Measurements from ENCODE around the gene GLIS2.
A peak's percentile ranks its signal among the peaks of the same experiment; 100 is the strongest.

Gene GLIS2

GRCh38 chr16:4350787-4351659 lies 35.2 kb downstream of the GLIS2 start, which contains the start of gene PAM16:
PAM16 (minus strand) TSS chr16:4351321; CDS start chr16:4351234, 87 bp downstream.
- DNase-seq (ENCODE audit: insufficient read length, low spot score) (peak; percentile 91), FAIRE-seq (no peak)
- TF ChIP-seq, protein P1, sequence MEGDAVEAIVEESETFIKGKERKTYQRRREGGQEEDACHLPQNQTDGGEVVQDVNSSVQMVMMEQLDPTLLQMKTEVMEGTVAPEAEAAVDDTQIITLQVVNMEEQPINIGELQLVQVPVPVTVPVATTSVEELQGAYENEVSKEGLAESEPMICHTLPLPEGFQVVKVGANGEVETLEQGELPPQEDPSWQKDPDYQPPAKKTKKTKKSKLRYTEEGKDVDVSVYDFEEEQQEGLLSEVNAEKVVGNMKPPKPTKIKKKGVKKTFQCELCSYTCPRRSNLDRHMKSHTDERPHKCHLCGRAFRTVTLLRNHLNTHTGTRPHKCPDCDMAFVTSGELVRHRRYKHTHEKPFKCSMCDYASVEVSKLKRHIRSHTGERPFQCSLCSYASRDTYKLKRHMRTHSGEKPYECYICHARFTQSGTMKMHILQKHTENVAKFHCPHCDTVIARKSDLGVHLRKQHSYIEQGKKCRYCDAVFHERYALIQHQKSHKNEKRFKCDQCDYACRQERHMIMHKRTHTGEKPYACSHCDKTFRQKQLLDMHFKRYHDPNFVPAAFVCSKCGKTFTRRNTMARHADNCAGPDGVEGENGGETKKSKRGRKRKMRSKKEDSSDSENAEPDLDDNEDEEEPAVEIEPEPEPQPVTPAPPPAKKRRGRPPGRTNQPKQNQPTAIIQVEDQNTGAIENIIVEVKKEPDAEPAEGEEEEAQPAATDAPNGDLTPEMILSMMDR (IDR thresholded peaks at IDR 0.05; ENCODE audit: insufficient read depth, missing control alignments), result no peak

DNA sequence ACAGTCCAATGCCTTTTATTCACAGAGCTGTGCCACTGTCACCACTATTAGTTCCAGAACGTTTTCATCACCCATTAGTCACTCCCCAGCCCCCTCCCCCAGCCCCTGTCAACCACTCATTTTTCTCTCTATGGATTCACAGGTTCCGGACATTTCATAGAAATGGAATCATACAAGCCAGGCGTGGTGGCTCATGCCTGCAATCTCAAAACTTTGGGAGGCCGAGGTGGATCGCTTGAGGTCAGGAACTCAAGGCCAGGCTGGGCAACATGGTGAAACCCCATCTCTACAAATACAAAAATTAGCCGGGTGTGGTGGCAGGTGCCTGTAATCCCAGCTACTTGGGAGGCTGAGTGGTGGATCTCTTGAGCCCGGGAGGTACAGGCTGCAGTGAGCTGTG lies 36.0 kb downstream of the GLIS2 start:
- FAIRE-seq (no peak), DNase-seq (ENCODE audit: insufficient read length, low spot score) (no peak)
- TF ChIP-seq, protein P1 (IDR thresholded peaks at IDR 0.05; ENCODE audit: insufficient read depth, missing control alignments), result no peak

GRCh38 chr16:4352843-4353242 lies 37.0 kb downstream of the GLIS2 start:
- DNase-seq (ENCODE audit: insufficient read length, low spot score), result no peak
- no peak for FAIRE-seq
- TF ChIP-seq, protein P1 (IDR thresholded peaks at IDR 0.05; ENCODE audit: insufficient read depth, missing control alignments), result no peak

DNA sequence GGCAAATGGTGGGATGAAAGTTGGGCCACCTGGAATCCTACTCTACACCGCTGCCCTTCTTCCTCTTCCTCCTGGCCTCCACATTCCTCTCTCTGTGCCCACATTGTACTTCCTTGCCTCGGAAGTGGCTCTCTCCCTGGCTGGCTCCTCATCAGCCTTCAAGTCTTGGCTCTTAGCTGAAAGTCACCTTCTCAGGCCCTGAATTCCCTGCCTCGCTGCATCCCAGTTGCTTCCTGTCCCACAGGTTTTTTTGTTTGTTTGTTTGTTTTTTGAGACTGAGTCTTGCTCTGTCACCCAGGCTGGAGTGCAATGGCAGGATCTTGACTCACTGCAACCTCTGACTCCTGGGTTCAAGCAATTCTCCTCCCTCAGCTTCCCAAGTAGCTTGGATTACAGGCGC lies 37.8 kb downstream of the GLIS2 start:
- DNase-seq (ENCODE audit: insufficient read length, low spot score) (no peak), FAIRE-seq (no peak)
- TF ChIP-seq, protein P1 (IDR thresholded peaks at IDR 0.05; ENCODE audit: insufficient read depth, missing control alignments), result no peak

GRCh38 chr16:4354512-4355409 lies 38.9 kb downstream of the GLIS2 start:
- TF ChIP-seq, protein P1 (IDR thresholded peaks at IDR 0.05; ENCODE audit: insufficient read depth, missing control alignments), result no peak
- no peak for DNase-seq (ENCODE audit: insufficient read length, low spot score)
- no peak for FAIRE-seq

- DNase-seq (ENCODE audit: insufficient read length, low spot score) (no peak), FAIRE-seq (no peak)
- TF ChIP-seq, protein P1 (IDR thresholded peaks at IDR 0.05; ENCODE audit: insufficient read depth, missing control alignments), result no peak
These were observed 41.0 kb downstream of the GLIS2 start for GRCh38 chr16:4356820-4357219.
